ENCODE data around the gene MOGAT1. TPM values are rescaled to one million over a fixed set of nuclear protein-coding genes. Genes with fewer than 3 reads are reported as not detected.

MOGAT1 gene
- total and polyA plus RNA-seq, 4 donors: 0.30 to 5.5 (median 5.1) TPM; not detected in 1

DNA sequence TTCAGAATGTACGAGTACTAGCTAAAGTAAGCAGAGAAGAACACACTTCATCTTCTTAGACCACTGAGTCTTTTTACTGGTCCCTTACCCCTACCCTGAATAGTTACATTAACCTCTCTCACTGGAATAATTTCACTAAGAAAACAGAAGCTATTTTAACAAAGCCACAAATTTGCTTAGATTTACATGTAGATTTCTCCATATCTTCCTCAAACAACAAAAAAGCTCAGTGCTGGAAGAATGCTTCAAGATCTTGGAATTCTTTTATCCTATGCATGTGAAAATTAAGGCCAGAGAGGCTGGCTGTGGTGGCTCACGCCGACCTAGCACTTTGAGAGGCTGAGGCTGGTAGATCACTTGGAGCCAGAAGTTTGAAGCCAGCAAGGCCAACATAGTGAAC, 35.2 kb downstream of the MOGAT1 start:
- no peaks in the 10 kb centered on the region for H3K27me3 ChIP-seq (ENCODE audit: control insufficient read depth in 4 of 4, insufficient read depth in 4 of 4, low read length in 3 of 4)
- no peak overlapping the region for H3K27ac ChIP-seq (ENCODE audit: low read depth in 1 of 2, low read length in 2 of 2)
- no peak overlapping the region for H3K4me3 ChIP-seq (ENCODE audit: low read depth in 1 of 3, low read length in 3 of 3)
- DNase-seq (ENCODE audit: low spot score): no peak
- peaks cover 0 to 6% (median 2%) of the 10 kb centered on the region in 4 donors for H3K4me1 ChIP-seq (ENCODE audit: control insufficient read depth in 4 of 4, insufficient read depth in 4 of 4, low read length in 3 of 4)
- H3K36me3 ChIP-seq (ENCODE audit: control insufficient read depth in 4 of 4, insufficient read depth in 3 of 4, low read depth in 1 of 4, low read length in 3 of 4): peaks cover 0 to 3% (median under 1%) of the 10 kb centered on the region in 4 donors
- no peaks in the 10 kb centered on the region for H3K9me3 ChIP-seq (ENCODE audit: control insufficient read depth in 4 of 4, low read length in 3 of 4)
- TF ChIP-seq, protein P1, sequence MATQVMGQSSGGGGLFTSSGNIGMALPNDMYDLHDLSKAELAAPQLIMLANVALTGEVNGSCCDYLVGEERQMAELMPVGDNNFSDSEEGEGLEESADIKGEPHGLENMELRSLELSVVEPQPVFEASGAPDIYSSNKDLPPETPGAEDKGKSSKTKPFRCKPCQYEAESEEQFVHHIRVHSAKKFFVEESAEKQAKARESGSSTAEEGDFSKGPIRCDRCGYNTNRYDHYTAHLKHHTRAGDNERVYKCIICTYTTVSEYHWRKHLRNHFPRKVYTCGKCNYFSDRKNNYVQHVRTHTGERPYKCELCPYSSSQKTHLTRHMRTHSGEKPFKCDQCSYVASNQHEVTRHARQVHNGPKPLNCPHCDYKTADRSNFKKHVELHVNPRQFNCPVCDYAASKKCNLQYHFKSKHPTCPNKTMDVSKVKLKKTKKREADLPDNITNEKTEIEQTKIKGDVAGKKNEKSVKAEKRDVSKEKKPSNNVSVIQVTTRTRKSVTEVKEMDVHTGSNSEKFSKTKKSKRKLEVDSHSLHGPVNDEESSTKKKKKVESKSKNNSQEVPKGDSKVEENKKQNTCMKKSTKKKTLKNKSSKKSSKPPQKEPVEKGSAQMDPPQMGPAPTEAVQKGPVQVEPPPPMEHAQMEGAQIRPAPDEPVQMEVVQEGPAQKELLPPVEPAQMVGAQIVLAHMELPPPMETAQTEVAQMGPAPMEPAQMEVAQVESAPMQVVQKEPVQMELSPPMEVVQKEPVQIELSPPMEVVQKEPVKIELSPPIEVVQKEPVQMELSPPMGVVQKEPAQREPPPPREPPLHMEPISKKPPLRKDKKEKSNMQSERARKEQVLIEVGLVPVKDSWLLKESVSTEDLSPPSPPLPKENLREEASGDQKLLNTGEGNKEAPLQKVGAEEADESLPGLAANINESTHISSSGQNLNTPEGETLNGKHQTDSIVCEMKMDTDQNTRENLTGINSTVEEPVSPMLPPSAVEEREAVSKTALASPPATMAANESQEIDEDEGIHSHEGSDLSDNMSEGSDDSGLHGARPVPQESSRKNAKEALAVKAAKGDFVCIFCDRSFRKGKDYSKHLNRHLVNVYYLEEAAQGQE (IDR thresholded peaks at IDR 0.05): no peak
- no peak overlapping the region for H3K9ac ChIP-seq (ENCODE audit: low read depth in 1 of 2, low read length in 2 of 2)
- 94% methylated on average over 3 of the region's 3 CpGs for WGBS

DNA sequence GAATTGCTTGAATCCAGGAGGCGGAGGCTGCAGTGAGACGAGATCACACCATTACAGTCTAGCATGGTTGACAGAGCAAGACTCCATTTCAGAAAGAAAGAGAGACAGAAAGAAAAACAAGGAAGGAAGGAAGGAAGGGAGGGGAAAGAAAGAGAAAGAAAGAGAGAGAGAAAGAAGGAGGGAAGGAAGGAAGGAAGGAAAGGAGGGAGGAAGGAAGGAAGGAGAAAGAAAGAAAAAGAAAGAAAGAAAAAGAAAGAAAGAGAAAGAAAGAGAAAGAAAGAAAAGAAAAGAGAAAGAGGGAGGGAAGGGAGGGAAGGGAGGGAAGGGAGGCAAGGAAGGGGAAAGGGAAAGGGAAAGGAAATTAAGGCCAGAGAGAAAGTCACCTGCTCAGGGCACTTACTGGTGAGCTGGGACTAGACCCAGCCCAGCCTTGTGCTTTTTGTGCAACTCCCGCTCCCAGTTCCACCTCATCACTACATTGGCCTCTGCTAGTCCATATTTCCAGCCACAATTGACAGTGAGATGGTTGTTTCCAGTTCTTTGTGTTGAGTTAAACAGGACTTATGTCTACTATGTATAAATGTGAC, 35.7 kb downstream of the MOGAT1 start:
- peaks cover 0 to 6% (median 2%) of the 10 kb centered on the region in 4 donors for H3K4me1 ChIP-seq (ENCODE audit: control insufficient read depth in 4 of 4, insufficient read depth in 4 of 4, low read length in 3 of 4)
- no peak overlapping the region for H3K9ac ChIP-seq (ENCODE audit: low read depth in 1 of 2, low read length in 2 of 2)
- H3K9me3 ChIP-seq (ENCODE audit: control insufficient read depth in 4 of 4, low read length in 3 of 4): no peaks in the 10 kb centered on the region
- 95% methylated on average over 3 of the region's 3 CpGs for WGBS
- no peaks in the 10 kb centered on the region for H3K27me3 ChIP-seq (ENCODE audit: control insufficient read depth in 4 of 4, insufficient read depth in 4 of 4, low read length in 3 of 4)
- peak overlapping the region; percentile 30 to 77 for H3K27ac ChIP-seq (ENCODE audit: low read depth in 1 of 2, low read length in 2 of 2)
- DNase-seq (ENCODE audit: low spot score): no peak
- H3K4me3 ChIP-seq (ENCODE audit: low read depth in 1 of 3, low read length in 3 of 3): no peak overlapping the region
- H3K36me3 ChIP-seq (ENCODE audit: control insufficient read depth in 4 of 4, insufficient read depth in 3 of 4, low read depth in 1 of 4, low read length in 3 of 4): peaks cover 0 to 6% (median 1%) of the 10 kb centered on the region in 4 donors
- TF ChIP-seq, protein P2, sequence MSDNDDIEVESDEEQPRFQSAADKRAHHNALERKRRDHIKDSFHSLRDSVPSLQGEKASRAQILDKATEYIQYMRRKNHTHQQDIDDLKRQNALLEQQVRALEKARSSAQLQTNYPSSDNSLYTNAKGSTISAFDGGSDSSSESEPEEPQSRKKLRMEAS (IDR thresholded peaks at IDR 0.05): no peak
- TF ChIP-seq SP1 (IDR thresholded peaks at IDR 0.05): no peak
- no peak for TF ChIP-seq YY1 (IDR thresholded peaks at IDR 0.05)
- no peak for TF ChIP-seq RAD21 (IDR thresholded peaks at IDR 0.05)
- no peak for TF ChIP-seq JUND (IDR thresholded peaks at IDR 0.05)
- no peak for TF ChIP-seq GABPA (IDR thresholded peaks at IDR 0.05 in 1 of 2, conservative IDR thresholded peaks at IDR 0.05 in 1 of 2)
- TF ChIP-seq, protein P3, sequence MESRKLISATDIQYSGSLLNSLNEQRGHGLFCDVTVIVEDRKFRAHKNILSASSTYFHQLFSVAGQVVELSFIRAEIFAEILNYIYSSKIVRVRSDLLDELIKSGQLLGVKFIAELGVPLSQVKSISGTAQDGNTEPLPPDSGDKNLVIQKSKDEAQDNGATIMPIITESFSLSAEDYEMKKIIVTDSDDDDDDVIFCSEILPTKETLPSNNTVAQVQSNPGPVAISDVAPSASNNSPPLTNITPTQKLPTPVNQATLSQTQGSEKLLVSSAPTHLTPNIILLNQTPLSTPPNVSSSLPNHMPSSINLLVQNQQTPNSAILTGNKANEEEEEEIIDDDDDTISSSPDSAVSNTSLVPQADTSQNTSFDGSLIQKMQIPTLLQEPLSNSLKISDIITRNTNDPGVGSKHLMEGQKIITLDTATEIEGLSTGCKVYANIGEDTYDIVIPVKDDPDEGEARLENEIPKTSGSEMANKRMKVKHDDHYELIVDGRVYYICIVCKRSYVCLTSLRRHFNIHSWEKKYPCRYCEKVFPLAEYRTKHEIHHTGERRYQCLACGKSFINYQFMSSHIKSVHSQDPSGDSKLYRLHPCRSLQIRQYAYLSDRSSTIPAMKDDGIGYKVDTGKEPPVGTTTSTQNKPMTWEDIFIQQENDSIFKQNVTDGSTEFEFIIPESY (IDR thresholded peaks at IDR 0.05): no peak
- TF ChIP-seq, protein P1 (IDR thresholded peaks at IDR 0.05): no peak
- TF ChIP-seq HNF4G (IDR thresholded peaks at IDR 0.05): no peak
- TF ChIP-seq RXRA (IDR thresholded peaks at IDR 0.05): no peak
- TF ChIP-seq, protein P4, sequence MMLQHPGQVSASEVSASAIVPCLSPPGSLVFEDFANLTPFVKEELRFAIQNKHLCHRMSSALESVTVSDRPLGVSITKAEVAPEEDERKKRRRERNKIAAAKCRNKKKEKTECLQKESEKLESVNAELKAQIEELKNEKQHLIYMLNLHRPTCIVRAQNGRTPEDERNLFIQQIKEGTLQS (IDR thresholded peaks at IDR 0.05): no peak

Data from liver (tissue), 9 donors.